Measurements from ENCODE around the gene MSANTD2.
"Not testable (repeated sequence)": the region's sequence is repeated elsewhere in the genome, so short reads cannot be mapped to it uniquely, and the experiment has no call there.

Gene MSANTD2

DNA sequence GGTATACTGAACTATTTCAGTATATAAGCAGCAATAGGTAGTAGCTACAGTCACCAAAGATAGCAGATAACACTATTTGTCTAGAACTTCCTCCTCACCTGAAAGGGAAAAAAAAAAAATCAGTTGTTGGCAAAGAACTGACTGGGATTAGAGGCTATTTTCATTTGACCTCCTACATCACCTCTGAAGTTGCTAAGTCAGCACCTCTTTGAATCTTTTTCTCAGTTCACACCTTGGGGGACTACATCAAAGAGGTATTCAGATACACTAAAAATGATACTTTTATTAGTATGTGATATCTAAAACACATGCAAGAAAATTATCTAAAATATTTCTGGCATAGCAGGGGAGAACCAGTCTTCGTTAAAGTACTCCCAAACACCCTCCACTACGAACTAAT lies 16.2 kb downstream of the MSANTD2 start:
- no peak overlapping the region for H3K27ac ChIP-seq
- TF ChIP-seq, protein P1, sequence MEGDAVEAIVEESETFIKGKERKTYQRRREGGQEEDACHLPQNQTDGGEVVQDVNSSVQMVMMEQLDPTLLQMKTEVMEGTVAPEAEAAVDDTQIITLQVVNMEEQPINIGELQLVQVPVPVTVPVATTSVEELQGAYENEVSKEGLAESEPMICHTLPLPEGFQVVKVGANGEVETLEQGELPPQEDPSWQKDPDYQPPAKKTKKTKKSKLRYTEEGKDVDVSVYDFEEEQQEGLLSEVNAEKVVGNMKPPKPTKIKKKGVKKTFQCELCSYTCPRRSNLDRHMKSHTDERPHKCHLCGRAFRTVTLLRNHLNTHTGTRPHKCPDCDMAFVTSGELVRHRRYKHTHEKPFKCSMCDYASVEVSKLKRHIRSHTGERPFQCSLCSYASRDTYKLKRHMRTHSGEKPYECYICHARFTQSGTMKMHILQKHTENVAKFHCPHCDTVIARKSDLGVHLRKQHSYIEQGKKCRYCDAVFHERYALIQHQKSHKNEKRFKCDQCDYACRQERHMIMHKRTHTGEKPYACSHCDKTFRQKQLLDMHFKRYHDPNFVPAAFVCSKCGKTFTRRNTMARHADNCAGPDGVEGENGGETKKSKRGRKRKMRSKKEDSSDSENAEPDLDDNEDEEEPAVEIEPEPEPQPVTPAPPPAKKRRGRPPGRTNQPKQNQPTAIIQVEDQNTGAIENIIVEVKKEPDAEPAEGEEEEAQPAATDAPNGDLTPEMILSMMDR (conservative IDR thresholded peaks at IDR 0.05; ENCODE audit: low read depth): no peak
- POLR2A ChIA-PET (ENCODE audit: low non-redundant PET): no interaction called here
- CTCF ChIA-PET: interaction anchor here (0.8 kb wide), 1 partner anchor 17 kb away, joined by 3 read pairs; no protein-coding TSS in a partner anchor
- DNase-seq (ENCODE audit: low spot score): no peak

DNA sequence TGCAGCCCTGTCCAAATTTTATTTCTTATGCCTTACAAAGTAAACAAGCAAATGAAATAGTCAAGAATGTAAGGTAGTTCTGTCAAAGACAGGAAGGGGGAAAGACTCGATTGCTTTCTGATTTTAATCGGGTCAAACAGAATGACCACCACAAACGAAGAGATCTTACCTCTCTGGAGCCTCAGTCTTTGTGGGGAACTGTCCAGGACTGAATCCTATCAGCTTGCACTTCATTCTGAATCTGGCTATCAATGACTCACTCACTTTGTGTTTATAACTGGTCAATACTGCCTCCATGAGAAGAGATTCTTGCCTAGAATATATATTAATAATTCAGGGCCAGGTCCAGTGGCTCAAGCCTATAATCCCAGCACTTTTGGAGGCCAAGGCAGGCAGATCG lies 17.2 kb downstream of the MSANTD2 start:
- DNase-seq (ENCODE audit: low spot score): no peak
- H3K27ac ChIP-seq: no peak overlapping the region
- ChIA-PET POLR2A (ENCODE audit: low non-redundant PET) (no interaction called here), CTCF (interaction anchor here (0.8 to 1.4 kb wide), 2 partner anchors 11 to 42 kb away, joined by 3 to 4 read pairs; no protein-coding TSS in a partner anchor)
- TF ChIP-seq, protein P1 (conservative IDR thresholded peaks at IDR 0.05; ENCODE audit: low read depth): no peak

DNA sequence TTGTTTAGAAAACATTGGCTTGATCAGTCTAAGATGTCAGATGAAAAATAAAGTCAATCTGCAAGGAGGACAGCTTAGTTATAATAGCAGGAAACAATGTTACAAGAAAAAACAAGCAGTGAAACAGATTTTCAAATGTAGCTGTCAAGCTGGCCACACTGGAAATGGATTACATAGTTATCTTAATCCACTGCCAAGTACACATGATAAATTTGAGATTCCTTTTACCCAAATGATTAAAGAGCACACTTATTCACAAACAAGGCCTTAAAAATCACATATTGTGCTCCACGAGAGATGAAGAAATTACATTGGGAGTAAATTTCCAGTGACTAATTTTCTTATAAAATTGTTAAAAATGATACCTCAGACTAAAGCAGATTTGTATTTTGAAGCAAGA lies 20.6 kb downstream of the MSANTD2 start:
- TF ChIP-seq, protein P1 (conservative IDR thresholded peaks at IDR 0.05; ENCODE audit: low read depth): no peak
- DNase-seq (ENCODE audit: low spot score): no peak
- no peak overlapping the region for H3K27ac ChIP-seq
- POLR2A ChIA-PET (ENCODE audit: low non-redundant PET): no interaction called here
- CTCF ChIA-PET: interaction anchor here (1.5 kb wide), 1 partner anchor 16 kb away, joined by 10 read pairs; no protein-coding TSS in a partner anchor

DNA sequence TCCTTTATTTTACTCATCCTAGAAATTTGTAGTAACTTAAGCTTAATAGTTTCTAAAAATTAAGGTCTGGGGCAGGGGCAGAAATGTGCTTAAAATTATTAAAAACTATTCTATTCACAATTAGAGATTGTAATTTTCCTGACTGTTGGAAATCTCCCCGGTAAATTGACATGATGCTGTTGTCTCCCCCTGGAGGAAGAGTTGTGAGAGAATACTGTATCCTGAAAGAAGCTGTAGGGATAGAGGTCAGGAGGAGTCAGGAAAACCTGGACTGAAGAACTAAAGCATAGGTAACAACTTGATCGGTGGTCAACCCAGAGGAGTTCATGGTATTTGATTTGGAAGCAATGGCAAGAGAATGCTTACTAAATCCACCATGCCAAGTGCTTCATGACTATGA lies 21.9 kb downstream of the MSANTD2 start:
- no peak overlapping the region for H3K27ac ChIP-seq
- ChIA-PET POLR2A (ENCODE audit: low non-redundant PET) (no interaction called here), CTCF (interaction anchor here (0.5 to 1.5 kb wide), 5 partner anchors 12 to 1430 kb away, joined by 3 to 10 read pairs (median 3); no protein-coding TSS in a partner anchor)
- TF ChIP-seq, protein P1 (conservative IDR thresholded peaks at IDR 0.05; ENCODE audit: low read depth): no peak
- no peak for DNase-seq (ENCODE audit: low spot score)

DNA sequence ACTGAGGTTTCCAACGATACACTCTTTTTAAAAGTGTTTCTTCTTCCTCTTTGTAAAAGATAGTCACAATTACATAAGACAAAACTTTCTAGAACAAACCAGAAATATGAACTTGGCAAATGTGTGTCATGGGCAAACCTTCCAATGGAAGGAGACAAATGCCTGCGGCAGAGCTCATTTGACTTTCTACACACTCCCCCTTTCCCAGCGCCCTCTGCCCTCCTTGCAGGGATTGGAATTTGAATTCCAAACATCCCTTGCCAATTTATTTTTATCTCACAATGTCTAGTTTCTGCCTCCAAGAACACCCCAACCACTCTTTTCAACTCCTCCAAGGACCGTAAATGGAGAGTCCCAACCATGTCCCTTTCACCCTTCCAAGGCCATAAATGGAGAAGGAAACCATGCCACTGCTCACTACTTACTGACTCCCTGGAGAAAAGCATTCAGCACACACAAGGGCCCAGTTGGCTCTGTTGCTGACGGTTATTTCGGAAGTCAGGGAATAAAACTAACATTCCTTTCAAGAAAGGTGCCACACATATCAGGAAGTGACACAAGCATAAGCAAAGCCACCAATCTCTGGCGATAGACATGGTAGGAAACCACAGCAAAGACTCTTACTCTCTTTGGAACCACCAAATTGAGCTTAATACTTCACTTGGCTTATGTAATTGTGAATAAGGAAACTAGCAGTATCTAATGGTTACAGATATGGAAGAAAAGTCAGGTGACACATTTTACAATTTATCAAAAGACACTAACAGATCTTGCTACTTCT lies 23.2 kb downstream of the MSANTD2 start:
- H3K27ac ChIP-seq: no peak overlapping the region
- no peak for DNase-seq (ENCODE audit: low spot score)
- ChIA-PET CTCF (no interaction called here), POLR2A (ENCODE audit: low non-redundant PET) (no interaction called here)
- TF ChIP-seq, protein P1 (conservative IDR thresholded peaks at IDR 0.05; ENCODE audit: low read depth): no peak

DNA sequence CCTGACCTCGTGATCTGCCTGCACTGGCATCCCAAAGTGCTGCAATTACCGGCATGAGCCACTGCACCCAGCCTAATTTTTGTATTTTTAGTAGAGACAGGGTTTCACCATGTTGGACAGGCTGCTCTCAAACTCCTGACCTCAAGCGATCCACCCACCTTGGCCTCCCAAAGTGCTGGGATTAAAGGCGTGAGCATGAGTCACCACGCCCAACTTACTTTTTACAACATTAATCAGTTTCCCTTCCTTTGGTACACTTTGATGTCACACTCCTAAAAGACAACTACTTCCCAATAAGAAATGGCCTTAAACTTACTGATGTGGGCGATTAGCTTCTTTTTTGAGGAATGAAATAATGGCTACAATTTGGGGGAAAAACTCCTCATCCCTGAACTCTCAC lies 29.2 kb downstream of the MSANTD2 start:
- CTCF ChIA-PET: interaction anchor here (0.6 to 0.7 kb wide), 3 partner anchors 32 to 575 kb away, joined by 4 read pairs; no protein-coding TSS in a partner anchor
- DNase-seq (ENCODE audit: low spot score); POLR2A ChIA-PET (ENCODE audit: low non-redundant PET); H3K27ac ChIP-seq: not testable (repeated sequence)

All from RWPE1 (cell line).